H1 (cell line): ENCODE data around the gene ENDOG. TPM values are rescaled to one million over a fixed set of nuclear protein-coding genes. Genes with fewer than 3 reads are reported as not detected.
A peak's percentile ranks its signal among the peaks of the same experiment; 100 is the strongest.

Experiments used
- CTCF ChIA-PET: fragments of 300-600 bp; sonication (Branson Sonifier 250); formaldehyde crosslinking; loops from one replicate; lab custom pipeline; 2021; ENCODE audit not compliant: partially characterized antibody; lab: Charles Lee
- POLR2A ChIA-PET: fragments of 300-600 bp; sonication (Branson Sonifier 250); formaldehyde crosslinking; loops from one replicate; lab custom pipeline; 2021; ENCODE audit warnings: inconsistent platforms; ENCODE audit not compliant: partially characterized antibody; lab: Charles Lee
- DNase-seq, 2 experiments: peaks; one replicate each; pipeline versions ENCODE4 v3.0.0 to v3.0.0-alpha.2; 2010 to 2022; ENCODE audit warnings: low spot score in 2 of 2, low read depth in 1 of 2, mixed read lengths in 1 of 2
- FAIRE-seq: peaks from 2 replicates; lab custom pipeline; 2011; peaks lifted over from hg19 to GRCh38; lab: Jason Lieb, UNC
- H2AFZ ChIP-seq: 2 replicates; pipeline ENCODE4 v1.8.1; 2012; ENCODE audit warnings: low read length, inconsistent platforms
- H2AK5ac ChIP-seq: 2 replicates; pipeline ENCODE4 v1.6.1; 2013; ENCODE audit warnings: low read depth, low read length
- H2BK120ac ChIP-seq: replicated peaks from 2 replicates; pipeline ENCODE3; 2013; ENCODE audit warnings: low read depth, low read length, inconsistent platforms
- H2BK12ac ChIP-seq: 2 replicates; pipeline ENCODE4 v1.6.1; 2013; ENCODE audit warnings: low read depth, low read length
- H2BK15ac ChIP-seq: 2 replicates; pipeline ENCODE4 v1.6.1; 2013; ENCODE audit warnings: low read length
- H2BK20ac ChIP-seq: 2 replicates; pipeline ENCODE4 v1.6.1; 2013; ENCODE audit warnings: low read length
- H2BK5ac ChIP-seq: 2 replicates; pipeline ENCODE4 v1.6.1; 2013; ENCODE audit warnings: low read depth, low read length
- H3K14ac ChIP-seq: 2 replicates; pipeline ENCODE4 v1.6.1; 2013; ENCODE audit warnings: inconsistent platforms; ENCODE audit not compliant: insufficient read length
- H3K18ac ChIP-seq: 2 replicates; pipeline ENCODE4 v1.6.1; 2013; ENCODE audit warnings: low read length; ENCODE audit errors: extremely low read depth
- H3K23ac ChIP-seq: 2 replicates; pipeline ENCODE4 v1.6.1; 2013; ENCODE audit warnings: inconsistent platforms; ENCODE audit not compliant: insufficient read length
- H3K23me2 ChIP-seq: 2 replicates; pipeline ENCODE4 v1.6.1; 2013; ENCODE audit warnings: low read depth, low read length
- H3K27ac ChIP-seq: 2 replicates; pipeline ENCODE4 v1.6.1; 2011; ENCODE audit warnings: low read depth, low read length, inconsistent platforms
- H3K27me3 ChIP-seq, 4 experiments: replicated peaks in 1 of 4; 1 replicate in 1 of 4; 2 replicates in 3 of 4; pipeline versions ENCODE4 v1.6.1 to v1.8.1; 2011 to 2013; ENCODE audit warnings: low read length in 3 of 4, mild to moderate bottlenecking in 3 of 4, inconsistent platforms in 2 of 4, mixed read lengths in 2 of 4, moderate library complexity in 1 of 4; ENCODE audit not compliant: control insufficient read depth in 3 of 4, insufficient read depth in 3 of 4; ENCODE audit errors: extremely low read depth in 1 of 4
- H3K36me3 ChIP-seq, 4 experiments: 2 replicates each; pipeline versions ENCODE4 v1.6.1 to v1.8.1; 2011 to 2013; ENCODE audit warnings: mild to moderate bottlenecking in 4 of 4, low read length in 3 of 4, moderate library complexity in 2 of 4, control low read depth in 1 of 4, inconsistent platforms in 1 of 4; ENCODE audit not compliant: insufficient read depth in 4 of 4, control insufficient read depth in 2 of 4
- H3K4ac ChIP-seq: replicated peaks from 2 replicates; pipeline ENCODE3; 2013; ENCODE audit warnings: low read length, low read depth, mixed read lengths, inconsistent platforms; ENCODE audit not compliant: insufficient read length
- H3K4me1 ChIP-seq, 4 experiments: replicated peaks in 1 of 4; 1 replicate in 1 of 4; 2 replicates in 3 of 4; pipeline versions ENCODE4 v1.6.1 to v1.8.1; 2011 to 2013; ENCODE audit warnings: low read length in 3 of 4, inconsistent platforms in 2 of 4, mixed read lengths in 1 of 4; ENCODE audit not compliant: insufficient read depth in 4 of 4, control insufficient read depth in 3 of 4
- H3K4me2 ChIP-seq, 2 experiments: 2 replicates each; pipeline versions ENCODE4 v1.6.1 to v1.8.1; 2011 to 2013; ENCODE audit warnings: low read depth in 2 of 2, low read length in 2 of 2, control low read depth in 1 of 2, inconsistent platforms in 1 of 2, mild to moderate bottlenecking in 1 of 2; ENCODE audit not compliant: insufficient read depth in 1 of 2
- H3K4me3 ChIP-seq, 4 experiments: fragments of 200-600, 300-600 bp in 1 of 4; sonication (generic), shearing (Covaris generic), sonication (Bioruptor Twin) in 1 of 4; 2 replicates each; pipeline versions ENCODE4 v1.5.1 to v1.8.1; 2011 to 2016; ENCODE audit warnings: low read length in 4 of 4, low read depth in 3 of 4, control low read depth in 2 of 4, inconsistent platforms in 2 of 4, mild to moderate bottlenecking in 2 of 4, mixed read lengths in 1 of 4, moderate library complexity in 1 of 4; ENCODE audit not compliant: insufficient read depth in 2 of 4; ENCODE audit errors: extremely low read depth in 1 of 4
- H3K56ac ChIP-seq: replicated peaks from 2 replicates; pipeline ENCODE3; 2013; ENCODE audit warnings: low read depth, mild to moderate bottlenecking, mixed read lengths, low read length, inconsistent platforms; ENCODE audit not compliant: insufficient read length
- H3K79me1 ChIP-seq: 2 replicates; pipeline ENCODE4 v1.6.1; 2013; ENCODE audit warnings: low read depth, low read length, control low read depth
- H3K79me2 ChIP-seq, 2 experiments: 2 replicates each; pipeline versions ENCODE4 v1.6.1 to v1.8.1; 2012 to 2013; ENCODE audit warnings: low read length in 2 of 2, mild to moderate bottlenecking in 2 of 2, inconsistent platforms in 1 of 2; ENCODE audit not compliant: insufficient read depth in 2 of 2, control insufficient read depth in 1 of 2
- H3K9ac ChIP-seq, 4 experiments: replicated peaks in 1 of 4; 1 replicate in 1 of 4; 2 replicates in 3 of 4; pipeline versions ENCODE4 v1.6.1 to v1.8.1; 2011 to 2013; ENCODE audit warnings: low read depth in 3 of 4, low read length in 3 of 4, control low read depth in 2 of 4, mild to moderate bottlenecking in 2 of 4, moderate library complexity in 2 of 4, inconsistent platforms in 1 of 4; ENCODE audit errors: extremely low read depth in 1 of 4
- H3K9me3 ChIP-seq, 2 experiments: 2 replicates each; pipeline versions ENCODE4 v1.6.1 to v1.8.1; 2012 to 2013; ENCODE audit warnings: mild to moderate bottlenecking in 2 of 2, moderate library complexity in 2 of 2, control low read depth in 1 of 2, inconsistent platforms in 1 of 2, low read depth in 1 of 2, low read length in 1 of 2, mixed read lengths in 1 of 2; ENCODE audit not compliant: insufficient read depth in 2 of 2
- H4K20me1 ChIP-seq, 2 experiments: replicated peaks in 1 of 2; 2 replicates each; pipeline versions ENCODE3 to v1.8.1; 2011 to 2013; ENCODE audit warnings: inconsistent platforms in 2 of 2, low read length in 2 of 2, mild to moderate bottlenecking in 1 of 2; ENCODE audit not compliant: insufficient read depth in 2 of 2, control insufficient read depth in 1 of 2
- H4K5ac ChIP-seq: 2 replicates; pipeline ENCODE4 v1.6.1; 2013; ENCODE audit warnings: low read length, low read depth, mixed read lengths, inconsistent platforms; ENCODE audit not compliant: insufficient read length
- H4K8ac ChIP-seq: 2 replicates; pipeline ENCODE4 v1.8.0; 2013; ENCODE audit warnings: mild to moderate bottlenecking, moderate library complexity, low read length, inconsistent platforms; ENCODE audit not compliant: insufficient read depth; ENCODE audit errors: extremely low read depth
- H4K91ac ChIP-seq: replicated peaks from 2 replicates; pipeline ENCODE3; 2013; ENCODE audit warnings: low read length, mixed read lengths, inconsistent platforms; ENCODE audit not compliant: insufficient read length
- CTCF ChIP-seq, 3 experiments: IDR thresholded peaks; 1 replicate in 2 of 3; 2 replicates in 1 of 3; pipeline versions ENCODE4 v1.5.1 to v1.6.1; 2011; ENCODE audit warnings: low read length in 3 of 3, mild to moderate bottlenecking in 3 of 3, inconsistent platforms in 2 of 3, low read depth in 1 of 3, moderate library complexity in 1 of 3; ENCODE audit not compliant: insufficient read depth in 1 of 3; ENCODE audit errors: control extremely low read depth in 1 of 3
- POLR2A ChIP-seq, 2 experiments: IDR thresholded peaks; 1 replicate in 1 of 2; 2 replicates in 1 of 2; pipeline ENCODE4 v1.6.1; 2011; ENCODE audit warnings: low read depth in 2 of 2, low read length in 2 of 2, mild to moderate bottlenecking in 2 of 2; ENCODE audit errors: control extremely low read depth in 1 of 2
- RAD21 ChIP-seq, 2 experiments: IDR thresholded peaks in 1 of 2; conservative IDR thresholded peaks in 1 of 2; 2 replicates each; pipeline ENCODE4 v1.6.1; 2011; ENCODE audit warnings: low read depth in 2 of 2, low read length in 2 of 2, improper control_type of control experiment in 1 of 2, inconsistent platforms in 1 of 2, mild to moderate bottlenecking in 1 of 2, moderate library complexity in 1 of 2
- TEAD4 ChIP-seq: IDR thresholded peaks from 2 replicates; pipeline ENCODE4 v1.6.1; 2012; ENCODE audit warnings: low read depth, low read length, inconsistent platforms, mixed read lengths
- WGBS, 2 experiments: shearing (Covaris generic) in 1 of 2; methylation state at CpG; one replicate each; pipeline versions ENCODE4 v1.1.6 to v1.1.7; 2013 to 2015; ENCODE audit warnings: low lambda C conversion rate in 2 of 2, mixed read lengths in 2 of 2, inconsistent platforms in 1 of 2, low coverage in 1 of 2, missing lambda C conversion rate in 1 of 2; ENCODE audit not compliant: insufficient replicate concordance in 2 of 2, insufficient coverage in 1 of 2, insufficient read length in 1 of 2; ENCODE audit errors: extremely low coverage in 1 of 2, missing lambda C conversion rate in 1 of 2; 5-methylcytosine and 5-hydroxymethylcytosine counted together
- polyA plus RNA-seq, 7 experiments: library from polyadenylated mRNA; depleted of rRNA in 3 of 7; stranded (reverse) in 5 of 7; unstranded in 2 of 7; fragments of >200 nt in 5 of 7; fragments of 200-250 nt in 2 of 7; gene quantifications; 1 replicate in 5 of 7; 2 replicates in 1 of 7; 4 replicates in 1 of 7; pipeline versions ENCODE4 v1.2.1 to v1.2.3, GENCODE V29; 2011 to 2013; ENCODE audit warnings: missing spikeins in 2 of 7, mixed read lengths in 2 of 7
- total RNA-seq: library from RNA; stranded (reverse); fragmentation: NEBNext Ultra II Directional; extraction: Animal tissue kit (Norgen Biotek cat#: 25700); gene quantifications from 2 replicates; pipeline ENCODE4 v1.2.1, GENCODE V29; 2021

Gene ENDOG
- total and polyA plus RNA-seq, 2 of the 8 experiments (the other 6 are each of a cell fraction or from before 2014, with no cell fraction given), result 17.5 to 23.4 TPM

GRCh38 chr9:128845186-128845931, 27.1 kb downstream of the ENDOG start:
- Histone ChIP-seq H3K27me3 (no peaks in the 10 kb centered on the region), H3K4me3 (no peak overlapping the region), H3K36me3 (peaks cover 0 to 3% (median 0%) of the 10 kb centered on the region in 4 experiments; a peak in 2 of 8 replicates), H4K5ac (no peak overlapping the region), H3K79me2 (peaks cover 0 to 5% of the 10 kb centered on the region in 2 experiments; a peak in 1 of 4 replicates), H2AFZ (no peak overlapping the region), H2BK12ac (no peak overlapping the region), H4K91ac (no peak overlapping the region), H3K4ac (no peak overlapping the region), H3K56ac (no peak overlapping the region), H3K18ac (no peak overlapping the region), H4K20me1 (peaks cover 0 to 10% of the 10 kb centered on the region in 2 experiments), H2BK5ac (0 out of 2 replicates have a peak overlapping the region, but pooled peaks have one; percentile 22), H3K14ac (no peak overlapping the region), H3K27ac (no peak overlapping the region), H3K9me3 (peaks cover under 1 to 5% of the 10 kb centered on the region in 2 experiments; a peak in 1 of 4 replicates), H4K8ac (no peak overlapping the region), H3K23ac (no peak overlapping the region), H2AK5ac (no peak overlapping the region), H3K4me2 (no peak overlapping the region), H2BK20ac (no peak overlapping the region), H2BK120ac (no peak overlapping the region), H2BK15ac (no peak overlapping the region), H3K4me1 (no peaks in the 10 kb centered on the region), H3K9ac (no peak overlapping the region; a peak in 1 of 7 replicates), H3K79me1 (0 out of 2 replicates have a peak, but pooled peaks cover 2% of the 10 kb centered on the region), H3K23me2 (no peaks in the 10 kb centered on the region)
- DNase-seq (no peak), FAIRE-seq (no peak)
- CTCF ChIA-PET, result interaction anchor here (0.8 to 2.2 kb wide), 18 partner anchors 8 to 161 kb away, joined by 3 to 16 read pairs (median 4); partner anchors contain the start of gene SPOUT1
- 90% methylated on average over 13 of the region's 13 CpGs; no CpG with 5 or more reads in 1 of the 2 experiments for WGBS, 2 experiments
- TF ChIP-seq RAD21 (IDR thresholded peaks at IDR 0.05 in 1 of 2, conservative IDR thresholded peaks at IDR 0.05 in 1 of 2; ENCODE audit: low read depth in 2 of 2, low read length in 2 of 2), result peak; percentile 10 to 18; a peak in 1 of 4 replicates
- TF ChIP-seq CTCF (IDR thresholded peaks at IDR 0.05; ENCODE audit: control extremely low read depth in 1 of 3, insufficient read depth in 1 of 3, low read depth in 1 of 3, low read length in 3 of 3), result peak; percentile 32 to 44 (median 42); a peak in 3 of 4 replicates
- TF ChIP-seq TEAD4, result peak; percentile 61; the same call in 1 of the 2 replicates
- TF ChIP-seq POLR2A (IDR thresholded peaks at IDR 0.05; ENCODE audit: control extremely low read depth in 1 of 2, low read depth in 2 of 2, low read length in 2 of 2), result no peak
- POLR2A ChIA-PET, result interaction anchor here (0.5 to 1.1 kb wide), 7 partner anchors 13 to 98 kb away, joined by 3 to 7 read pairs (median 3); no protein-coding TSS in a partner anchor
